Activated CD4-positive, alpha-beta T cell treated with anti-CD3 and anti-CD28 coated beads, Interleukin-2, amount 10 ng/mL, durations not matched to agents 7 days and 5 days (primary cell): ENCODE data around the gene MAPK12. TPM values are rescaled to one million over a fixed set of nuclear protein-coding genes. Genes with fewer than 3 reads are reported as not detected.

Experiments used
- CTCF ChIA-PET: fragments of 350-600 bp; sonication (Branson Sonifier 250); formaldehyde crosslinking; loops from one replicate; lab custom pipeline; 2021; ENCODE audit warnings: antibody characterized with exemption; lab: Charles Lee
- POLR2A ChIA-PET: fragments of 350-600 bp; sonication (Branson Sonifier 250); formaldehyde crosslinking; loops from one replicate; lab custom pipeline; 2021; ENCODE audit warnings: antibody characterized with exemption; lab: Charles Lee
- DNase-seq: peaks from one replicate; pipeline ENCODE4 v3.0.0-alpha.2; 2020
- H3K27ac Mint-ChIP-seq: one replicate; pipeline ENCODE4 v1.8.0; 2021; ENCODE audit warnings: mild to moderate bottlenecking, moderate library complexity, mixed read lengths
- H3K27me3 Mint-ChIP-seq: one replicate; pipeline ENCODE4 v1.8.0; 2021; ENCODE audit warnings: mixed read lengths
- H3K36me3 Mint-ChIP-seq: one replicate; pipeline ENCODE4 v1.8.0; 2021; ENCODE audit warnings: low read depth, mixed read lengths
- H3K4me1 Mint-ChIP-seq: one replicate; pipeline ENCODE4 v1.8.0; 2021; ENCODE audit warnings: mixed read lengths
- H3K4me3 Mint-ChIP-seq: one replicate; pipeline ENCODE4 v1.8.0; 2021; ENCODE audit warnings: mild to moderate bottlenecking, moderate library complexity, mixed read lengths
- H3K9me3 Mint-ChIP-seq: one replicate; pipeline ENCODE4 v1.8.0; 2021; ENCODE audit warnings: mixed read lengths
- total RNA-seq, 2 experiments: library from RNA; stranded (reverse); gene quantifications; one replicate each; pipeline ENCODE4 v1.2.3, GENCODE V29; 2021

Gene MAPK12
- total RNA-seq, 2 experiments from 2014 or later = 2.9 TPM

GRCh38 chr22:50221410-50222300, 39.8 kb downstream of the MAPK12 start:
- DNase-seq = no peak
- Mint-ChIP-seq H3K36me3 (peaks cover 23% of the 10 kb centered on the region), H3K9me3 (no peaks in the 10 kb centered on the region), H3K4me1 (no peaks in the 10 kb centered on the region), H3K27ac (no peak overlapping the region), H3K4me3 (no peak overlapping the region), H3K27me3 (no peaks in the 10 kb centered on the region)
- ChIA-PET POLR2A (no interaction called here), CTCF (interaction anchor here (1.3 to 1.5 kb wide), 2 partner anchors 18 to 138 kb away, joined by 3 to 4 read pairs; no protein-coding TSS in a partner anchor)

DNA sequence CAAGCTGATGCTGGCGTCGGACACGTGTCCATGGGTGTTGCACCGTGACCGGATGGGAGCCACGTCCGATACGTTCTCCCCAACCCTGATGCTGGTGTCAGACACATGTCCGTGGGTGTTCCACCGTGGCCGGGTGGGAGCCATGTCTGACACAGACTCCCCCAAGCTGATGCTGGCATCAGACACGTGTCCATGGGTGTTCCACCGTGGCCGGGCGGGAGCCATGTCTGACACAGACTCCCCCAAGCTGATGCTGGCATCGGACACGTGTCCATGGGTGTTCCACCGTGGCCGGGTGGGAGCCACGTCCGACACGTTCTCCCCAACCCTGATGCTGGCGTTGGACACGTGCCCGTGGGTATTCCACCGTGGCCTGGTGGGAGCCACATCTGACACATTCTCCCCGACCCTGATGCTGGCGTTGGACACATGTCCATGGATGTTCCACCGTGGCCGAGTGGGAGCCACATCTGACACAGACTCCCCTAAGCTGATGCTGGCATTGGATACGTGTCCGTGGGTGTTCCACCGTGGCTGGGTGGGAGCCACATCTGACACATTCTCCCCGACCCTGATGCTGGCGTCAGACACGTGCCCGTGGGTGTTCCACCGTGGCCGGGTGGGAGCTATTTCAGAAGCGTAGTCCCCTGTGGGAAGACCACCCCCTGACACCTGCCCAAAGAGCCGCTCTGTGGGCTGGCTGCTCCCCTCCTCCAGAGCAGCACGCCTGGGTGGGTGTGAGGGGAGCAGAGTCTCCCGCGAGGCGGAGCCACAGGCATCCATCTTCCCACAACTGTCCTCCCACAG, 40.7 kb downstream of the MAPK12 start:
- Mint-ChIP-seq H3K9me3 (no peaks in the 10 kb centered on the region), H3K4me3 (no peak overlapping the region), H3K27ac (no peak overlapping the region), H3K4me1 (no peaks in the 10 kb centered on the region), H3K27me3 (no peaks in the 10 kb centered on the region), H3K36me3 (peaks cover 25% of the 10 kb centered on the region)
- ChIA-PET POLR2A (no interaction called here), CTCF (interaction anchor here (1.3 to 1.5 kb wide), 2 partner anchors 19 to 137 kb away, joined by 3 to 4 read pairs; no protein-coding TSS in a partner anchor)
- no peak for DNase-seq

GRCh38 chr22:50219800-50220602, 41.5 kb downstream of the MAPK12 start:
- DNase-seq = no peak
- no peaks in the 10 kb centered on the region for H3K9me3 Mint-ChIP-seq
- H3K27me3 Mint-ChIP-seq = no peaks in the 10 kb centered on the region
- no peak overlapping the region for H3K4me3 Mint-ChIP-seq
- CTCF ChIA-PET = interaction anchor here (1.3 to 1.5 kb wide), 2 partner anchors 20 to 136 kb away, joined by 3 to 4 read pairs; no protein-coding TSS in a partner anchor
- H3K36me3 Mint-ChIP-seq = peaks cover 26% of the 10 kb centered on the region
- POLR2A ChIA-PET = no interaction called here
- H3K4me1 Mint-ChIP-seq = no peaks in the 10 kb centered on the region
- no peak overlapping the region for H3K27ac Mint-ChIP-seq

- POLR2A ChIA-PET = no interaction called here
- no peak for DNase-seq
- no peak overlapping the region for H3K27ac Mint-ChIP-seq
- peaks cover 28% of the 10 kb centered on the region for H3K36me3 Mint-ChIP-seq
- H3K4me1 Mint-ChIP-seq = no peaks in the 10 kb centered on the region
- no peaks in the 10 kb centered on the region for H3K9me3 Mint-ChIP-seq
- no peaks in the 10 kb centered on the region for H3K27me3 Mint-ChIP-seq
- no peak overlapping the region for H3K4me3 Mint-ChIP-seq
- CTCF ChIA-PET = interaction anchor here (1.2 kb wide), 1 partner anchor 10 kb away, joined by 4 read pairs; no protein-coding TSS in a partner anchor
These were observed 42.3 kb downstream of the MAPK12 start for GRCh38 chr22:50218996-50219727.

DNA sequence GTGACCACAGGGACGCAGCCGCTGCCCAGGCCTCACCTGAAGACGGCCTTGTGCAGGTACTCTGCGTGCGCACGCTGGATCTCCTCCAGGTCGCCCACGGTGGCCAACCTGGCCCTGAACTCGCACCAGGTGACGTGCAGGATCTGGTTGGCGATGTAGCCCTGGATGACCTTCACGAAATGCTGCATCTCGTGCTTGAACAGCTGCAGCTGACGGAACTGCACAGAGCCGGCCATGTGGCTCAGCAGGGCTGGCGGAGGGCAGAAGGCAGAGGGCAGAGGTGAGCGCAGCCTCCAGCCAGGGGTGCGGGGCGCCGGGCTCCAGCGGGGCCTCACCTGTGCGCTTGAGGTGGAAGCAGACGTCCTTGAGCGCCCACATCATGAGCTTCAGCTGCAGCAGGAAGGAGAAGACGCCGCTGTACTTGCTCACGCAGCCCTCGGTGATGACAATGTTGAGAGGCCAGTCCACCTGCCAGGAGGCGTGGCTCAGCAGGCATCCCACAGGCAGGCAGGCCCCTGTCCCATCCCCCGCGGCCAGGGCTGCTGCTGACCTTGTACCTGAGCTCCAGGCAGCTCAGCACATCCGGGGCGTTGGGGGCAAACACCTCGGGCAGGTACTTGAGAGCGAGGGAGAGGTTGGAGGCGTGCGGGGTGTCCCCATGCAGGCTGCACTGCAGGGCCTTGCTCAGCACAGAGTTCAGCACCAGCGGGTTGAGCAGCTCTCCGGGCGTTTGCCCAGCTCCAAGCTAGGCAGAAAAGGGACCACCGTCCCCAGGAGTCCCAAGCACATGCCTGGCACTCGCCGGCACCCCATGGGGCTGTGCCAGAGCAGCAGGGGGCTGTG, 43.1 kb downstream of the MAPK12 start:
- Mint-ChIP-seq H3K27me3 (no peaks in the 10 kb centered on the region), H3K4me1 (no peaks in the 10 kb centered on the region), H3K36me3 (peaks cover 27% of the 10 kb centered on the region), H3K4me3 (no peak overlapping the region), H3K27ac (no peak overlapping the region), H3K9me3 (no peaks in the 10 kb centered on the region)
- ChIA-PET POLR2A (no interaction called here), CTCF (interaction anchor here (1.2 kb wide), 1 partner anchor 10 kb away, joined by 4 read pairs; no protein-coding TSS in a partner anchor)
- DNase-seq = no peak

DNA sequence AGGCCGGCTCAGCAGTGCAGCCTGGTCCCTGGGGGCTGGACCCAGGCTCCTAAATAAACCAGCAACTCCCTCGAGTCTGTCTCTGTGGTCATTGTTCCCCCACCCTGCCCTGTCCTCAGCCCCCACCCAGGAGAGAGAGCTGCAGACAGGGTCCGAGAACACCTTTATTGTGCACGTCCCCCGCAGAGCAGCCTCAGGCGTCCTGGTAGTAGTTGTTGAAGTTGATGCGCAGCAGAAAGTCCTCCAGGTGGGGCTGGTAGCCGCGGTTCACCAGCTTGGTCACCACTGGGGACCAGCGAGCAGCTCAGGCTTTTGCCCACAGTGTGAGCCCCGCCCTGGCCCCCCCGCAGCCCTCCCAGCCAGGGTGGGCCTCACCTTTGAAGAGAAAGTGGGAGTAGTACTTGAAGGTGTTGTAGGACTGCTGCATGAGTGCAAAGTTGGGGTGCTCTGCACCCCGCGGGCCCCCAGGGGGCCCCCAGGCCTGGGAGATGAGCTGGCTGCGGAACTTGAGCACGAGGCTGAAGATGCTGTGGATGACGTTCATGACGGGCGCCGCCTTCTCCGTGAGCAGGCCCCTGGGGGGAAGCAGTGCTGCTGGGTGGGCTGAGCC, 43.8 kb downstream of the MAPK12 start:
- Mint-ChIP-seq H3K36me3 (peaks cover 28% of the 10 kb centered on the region), H3K9me3 (no peaks in the 10 kb centered on the region), H3K27ac (no peak overlapping the region), H3K4me1 (no peaks in the 10 kb centered on the region), H3K27me3 (no peaks in the 10 kb centered on the region), H3K4me3 (no peak overlapping the region)
- no peak for DNase-seq
- ChIA-PET CTCF (interaction anchor here (1.2 kb wide), 1 partner anchor 9 kb away, joined by 4 read pairs; no protein-coding TSS in a partner anchor), POLR2A (interaction anchor here (0.5 kb wide), 1 partner anchor 141 kb away, joined by 3 read pairs; no protein-coding TSS in a partner anchor)

DNA sequence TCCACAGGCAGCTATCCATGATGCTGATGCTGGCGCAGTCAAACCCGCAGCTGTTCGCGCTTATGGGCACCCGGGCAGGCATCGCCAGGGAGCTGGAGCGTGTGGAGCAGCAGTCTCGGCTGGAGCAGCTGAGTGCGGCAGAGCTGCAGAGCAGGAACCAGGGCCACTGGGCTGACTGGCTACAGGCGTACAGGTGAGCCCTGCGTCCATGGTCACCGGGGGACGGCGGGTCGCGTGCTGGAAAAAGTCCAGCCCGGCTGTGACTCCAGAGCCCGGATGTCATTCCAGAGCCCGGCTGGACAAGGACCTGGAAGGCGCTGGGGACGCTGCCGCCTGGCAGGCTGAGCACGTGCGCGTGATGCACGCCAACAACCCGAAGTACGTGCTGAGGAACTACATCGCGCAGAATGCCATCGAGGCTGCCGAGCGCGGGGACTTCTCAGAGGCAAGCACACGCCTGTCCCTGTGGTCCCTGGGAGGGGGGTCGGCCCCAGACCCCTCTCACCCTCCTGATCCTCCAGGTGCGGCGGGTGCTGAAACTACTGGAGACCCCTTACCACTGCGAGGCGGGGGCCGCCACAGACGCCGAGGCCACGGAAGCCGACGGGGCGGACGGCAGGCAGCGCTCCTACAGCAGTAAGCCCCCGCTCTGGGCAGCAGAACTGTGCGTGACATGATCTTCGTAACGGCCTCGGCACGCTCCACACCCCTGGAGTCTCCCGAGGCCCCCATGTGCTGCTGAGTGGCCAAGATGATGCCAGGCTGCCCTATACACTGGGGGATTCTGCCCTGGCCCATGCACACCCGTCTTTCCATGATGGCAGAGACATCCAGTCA, 44.6 kb downstream of the MAPK12 start:
- Mint-ChIP-seq H3K4me3 (no peak overlapping the region), H3K4me1 (no peaks in the 10 kb centered on the region), H3K27me3 (no peaks in the 10 kb centered on the region), H3K27ac (no peak overlapping the region), H3K9me3 (no peaks in the 10 kb centered on the region), H3K36me3 (peaks cover 31% of the 10 kb centered on the region)
- no peak for DNase-seq
- POLR2A ChIA-PET = no interaction called here
- CTCF ChIA-PET = no interaction called here

DNA sequence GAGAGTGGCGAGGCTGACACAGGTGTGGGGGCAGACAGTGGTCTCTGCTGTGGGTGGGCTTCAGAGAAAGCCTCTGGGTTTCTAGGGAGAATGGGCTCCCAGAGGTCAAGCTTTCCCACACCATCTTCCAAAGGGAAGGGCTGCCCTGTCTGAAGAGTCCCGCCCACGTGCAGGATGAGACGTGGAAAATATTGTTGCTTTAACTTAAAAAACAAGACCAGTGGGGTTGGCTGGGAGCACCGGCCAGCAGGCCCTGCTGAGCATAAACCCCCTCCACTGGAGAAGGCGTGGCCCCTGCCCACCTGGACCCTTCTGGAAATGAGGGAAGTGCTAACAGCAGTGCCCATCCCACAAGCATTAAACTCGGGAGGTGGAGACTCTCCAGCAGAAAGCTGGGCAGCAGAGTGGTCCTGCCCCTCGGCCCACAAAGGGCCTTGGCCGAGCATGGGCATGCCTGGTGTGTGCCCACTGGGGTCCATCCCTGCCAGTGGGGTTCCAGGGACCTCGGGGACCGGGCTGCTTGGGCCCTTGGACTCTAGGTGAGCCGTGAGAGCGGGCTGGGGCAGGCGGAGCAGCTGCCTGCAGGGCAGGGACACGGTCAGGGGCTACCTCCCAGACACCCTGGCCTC, 45.3 kb downstream of the MAPK12 start:
- CTCF ChIA-PET = interaction anchor here (0.8 kb wide), 1 partner anchor 67 kb away, joined by 3 read pairs; no protein-coding TSS in a partner anchor
- Mint-ChIP-seq H3K9me3 (no peaks in the 10 kb centered on the region), H3K36me3 (peaks cover 31% of the 10 kb centered on the region), H3K27ac (no peak overlapping the region), H3K27me3 (no peaks in the 10 kb centered on the region), H3K4me1 (peaks cover under 1% of the 10 kb centered on the region), H3K4me3 (no peak overlapping the region)
- DNase-seq = no peak
- POLR2A ChIA-PET = no interaction called here

DNA sequence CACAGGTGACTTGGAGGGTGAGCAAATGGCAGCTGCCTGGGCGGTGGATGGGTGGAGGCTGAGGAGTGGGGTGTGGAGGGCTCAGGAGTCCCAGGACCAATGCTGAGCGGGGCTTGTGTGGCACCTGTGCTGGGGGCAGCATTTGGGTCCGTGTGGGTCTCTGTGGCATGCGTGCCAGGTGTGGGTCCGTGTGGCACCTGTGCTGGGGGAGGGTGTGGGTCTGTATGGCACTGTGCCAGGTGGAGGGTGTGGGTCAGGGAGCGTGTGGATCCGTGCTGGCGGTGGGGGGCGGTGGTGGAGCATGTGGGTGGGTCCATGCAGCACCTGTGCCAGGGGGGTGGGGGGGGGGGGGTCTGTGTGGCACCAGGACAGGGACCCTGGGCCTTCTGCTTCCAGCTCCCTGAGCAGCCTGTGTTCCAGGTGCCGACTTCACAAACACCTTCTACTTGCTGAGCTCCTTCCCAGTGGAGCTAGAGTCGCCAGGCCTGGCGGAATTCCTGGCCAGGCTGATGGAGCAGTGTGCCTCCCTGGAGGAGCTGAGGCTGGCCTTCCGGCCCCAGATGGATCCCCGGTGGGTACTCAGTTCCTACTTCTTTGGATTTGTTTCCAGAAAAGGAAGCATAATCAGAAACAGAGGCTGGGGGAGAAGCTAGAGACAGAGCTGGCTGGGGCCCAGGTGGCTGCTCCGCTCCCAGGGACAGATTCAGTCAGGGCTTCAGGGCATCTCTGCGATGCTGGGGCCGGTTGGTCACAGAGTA, 46.0 kb downstream of the MAPK12 start:
- ChIA-PET CTCF (interaction anchor here (0.8 kb wide), 1 partner anchor 66 kb away, joined by 3 read pairs; no protein-coding TSS in a partner anchor), POLR2A (no interaction called here)
- Mint-ChIP-seq H3K27me3 (no peaks in the 10 kb centered on the region), H3K4me1 (peaks cover 1% of the 10 kb centered on the region), H3K4me3 (no peak overlapping the region), H3K27ac (no peak overlapping the region), H3K36me3 (peaks cover 31% of the 10 kb centered on the region), H3K9me3 (no peaks in the 10 kb centered on the region)
- no peak for DNase-seq
